K562 (cell line): Measurements from ENCODE around the gene RBMS3. TPM values are rescaled to one million over a fixed set of nuclear protein-coding genes. Genes with fewer than 3 reads are reported as not detected.

Source experiments
- ATAC-seq: fragments of 200-7000 bp; cut with Tn5 transposase; 3 replicates; pipeline ENCODE4 v1.9.1; 2020; ENCODE audit warnings: moderate library complexity
- BruUV-seq: library from RNA; stranded (reverse); fragments of 400-500 nt; replicated peaks from 2 replicates; lab custom pipeline; 2021; lab: Mats Ljungman, UMichigan
- CTCF ChIA-PET: fragments of 300-600 bp; formaldehyde crosslinking; extraction: SDS; loops from one replicate; lab custom pipeline; 2021; ENCODE audit warnings: low intra/inter-chr PET ratio; lab: Yijun Ruan, JAX
- POLR2A ChIA-PET: fragments of 300-600, 350-650 bp; sonication (Branson Sonifier 250); formaldehyde crosslinking; extraction: SDS; loops from one replicate; lab custom pipeline; 2021; ENCODE audit warnings: antibody characterized with exemption, inconsistent platforms; lab: Yijun Ruan, JAX
- DNase-seq, 4 experiments: peaks; one replicate each; pipeline versions ENCODE4 v3.0.0 to v3.0.0-alpha.2; 2011 to 2018; ENCODE audit warnings: low spot score in 3 of 4, mixed read lengths in 3 of 4; ENCODE audit errors: extremely low read depth in 1 of 4
- FAIRE-seq: peaks from 2 replicates; lab custom pipeline; 2011; peaks lifted over from hg19 to GRCh38; lab: Jason Lieb, UNC
- H2AFZ ChIP-seq: 2 replicates; pipeline ENCODE4 v1.6.0; 2011; ENCODE audit warnings: low read depth, low read length, control low read depth, inconsistent platforms
- H3K27ac ChIP-seq: fragments of 200-600 bp; 3 replicates; pipeline ENCODE4 v1.8.0; 2011; ENCODE audit warnings: low read depth, mild to moderate bottlenecking, control low read depth, inconsistent platforms, low read length, moderate library complexity, mixed read lengths; ENCODE audit errors: extremely low read depth
- H3K27me3 ChIP-seq, 2 experiments: fragments of 300-600 bp in 1 of 2; 2 replicates in 1 of 2; 3 replicates in 1 of 2; pipeline versions ENCODE4 v1.6.0 to v1.8.0; 2011; ENCODE audit warnings: inconsistent platforms in 2 of 2, low read length in 2 of 2, mild to moderate bottlenecking in 1 of 2, mixed read lengths in 1 of 2, moderate library complexity in 1 of 2; ENCODE audit not compliant: control insufficient read depth in 2 of 2, insufficient read depth in 2 of 2
- H3K36me3 ChIP-seq: fragments of 300-600 bp; 3 replicates; pipeline ENCODE4 v1.8.0; 2011; ENCODE audit warnings: mild to moderate bottlenecking, low read length, inconsistent platforms; ENCODE audit not compliant: control insufficient read depth, insufficient read depth
- H3K4me1 ChIP-seq, 2 experiments: fragments of 200-600 bp in 1 of 2; replicated peaks in 1 of 2; 2 replicates in 1 of 2; 3 replicates in 1 of 2; pipeline versions ENCODE4 v1.5.1 to v1.8.0; 2011; ENCODE audit warnings: inconsistent platforms in 2 of 2, low read length in 2 of 2, mild to moderate bottlenecking in 1 of 2, mixed read lengths in 1 of 2, moderate library complexity in 1 of 2; ENCODE audit not compliant: control insufficient read depth in 2 of 2, insufficient read depth in 2 of 2
- H3K4me2 ChIP-seq: 2 replicates; pipeline ENCODE4 v1.6.1; 2011; ENCODE audit warnings: low read length, control low read depth, inconsistent platforms, mixed read lengths; ENCODE audit not compliant: insufficient read depth
- H3K4me3 ChIP-seq: fragments of 200-600 bp; sonication (generic), shearing (Covaris generic); 2 replicates; pipeline ENCODE4 v1.5.1; 2016; ENCODE audit warnings: control low read depth, inconsistent platforms
- H3K79me2 ChIP-seq: fragments of 200-600 bp; 3 replicates; pipeline ENCODE4 v1.8.0; 2011; ENCODE audit warnings: low read length, inconsistent platforms; ENCODE audit not compliant: control insufficient read depth, insufficient read depth
- H3K9ac ChIP-seq, 2 experiments: 2 replicates each; pipeline versions ENCODE4 v1.6.0 to v1.6.1; 2011; ENCODE audit warnings: low read depth in 2 of 2, low read length in 2 of 2, control low read depth in 1 of 2, inconsistent platforms in 1 of 2, mild to moderate bottlenecking in 1 of 2, mixed read lengths in 1 of 2; ENCODE audit not compliant: insufficient read depth in 1 of 2
- H3K9me1 ChIP-seq: one replicate; pipeline ENCODE4 v1.6.0; 2011; ENCODE audit warnings: inconsistent platforms, mild to moderate bottlenecking, low read length, moderate library complexity; ENCODE audit not compliant: control insufficient read depth, insufficient read depth
- H3K9me3 ChIP-seq: replicated peaks from 2 replicates; pipeline ENCODE4 v1.5.1; 2011; ENCODE audit warnings: low read depth, low read length, inconsistent platforms; ENCODE audit not compliant: control insufficient read depth, insufficient read depth
- H4K20me1 ChIP-seq: replicated peaks from 2 replicates; pipeline ENCODE4 v1.6.1; 2011; ENCODE audit warnings: low read length, inconsistent platforms, mixed read lengths; ENCODE audit not compliant: control insufficient read depth, insufficient read depth
- CBFB ChIP-seq: sonication (generic); formaldehyde crosslinking; IDR thresholded peaks from 2 replicates; pipeline ENCODE4 v1.4.0; 2020; ENCODE audit warnings: mild to moderate bottlenecking, missing genetic modification reagents
- L3MBTL2 ChIP-seq: fragments of 450-650 bp; IDR thresholded peaks from 2 replicates; pipeline ENCODE4 v1.6.1; 2016; ENCODE audit warnings: mild to moderate bottlenecking, moderate library complexity
- PCBP2 ChIP-seq: fragments of 200-400 bp; formaldehyde crosslinking; IDR thresholded peaks from 2 replicates; pipeline ENCODE4 v1.6.1; 2018; ENCODE audit warnings: low read length, low read depth, mild to moderate bottlenecking, moderate library complexity; ENCODE audit not compliant: poor library complexity, severe bottlenecking
- ZNF282 ChIP-seq: sonication (generic); formaldehyde crosslinking; IDR thresholded peaks from 2 replicates; pipeline ENCODE4 v1.8.1; 2023; ENCODE audit warnings: missing genetic modification reagents
- WGBS: fragments of 100-300 bp; shearing (Covaris generic); methylation state at CpG from one replicate; pipeline ENCODE4 v1.1.6; 2016; ENCODE audit warnings: low coverage, mixed read lengths; ENCODE audit not compliant: insufficient coverage; ENCODE audit errors: missing lambda C conversion rate; 5-methylcytosine and 5-hydroxymethylcytosine counted together
- in situ Hi-C: fragments of 300-500 bp; cut with MboI; formaldehyde crosslinking; loops from 4 replicates; pipeline ENCODE4 v1.15.0; 2018; ENCODE audit warnings: inconsistent platforms, mixed read lengths
- intact Hi-C: fragments of 100-400 bp; cut with micrococcal nuclease; formaldehyde crosslinking; loops from 2 replicates; pipeline ENCODE4 v1.14.2; 2022
- polyA plus RNA-seq, 8 experiments: library from polyadenylated mRNA; depleted of rRNA in 4 of 8; stranded (reverse) in 5 of 8; unstranded in 3 of 8; fragments of >200 nt; fragmentation: Nextera tagmentation in 2 of 8; fragmentation: Illumina TruSeq in 1 of 8; extraction: Ambion mirVana in 2 of 8; extraction: Trizol in 1 of 8; gene quantifications; 2 replicates each; pipeline versions ENCODE4 v1.2.1 to v1.2.3, GENCODE V29; 2011 to 2014; ENCODE audit warnings: inconsistent platforms in 1 of 8, missing spikeins in 1 of 8
- total RNA-seq, 7 experiments: library from RNA; depleted of rRNA in 6 of 7; stranded (reverse); fragments of >200 nt in 6 of 7; fragmentation: Illumina TruSeq in 2 of 7; extraction: Trizol in 2 of 7; gene quantifications; 2 replicates each; pipeline versions ENCODE4 v1.2.1 to v1.2.3, GENCODE V29; 2011 to 2021; ENCODE audit warnings: low replicate concordance in 1 of 7
- TF ChIP-seq, protein P1 (sequence below), 2 experiments: fragments of 150-350 bp in 1 of 2; IDR thresholded peaks; 2 replicates each; pipeline ENCODE4 v1.6.1; 2012 to 2016; ENCODE audit warnings: low read depth in 2 of 2, low read length in 2 of 2, mild to moderate bottlenecking in 1 of 2, moderate library complexity in 1 of 2

RBMS3 gene
- total and polyA plus RNA-seq, 9 of the 15 experiments (the other 6 are each of a cell fraction or from before 2014, with no cell fraction given), result 0.20 TPM; not detected in 8

DNA sequence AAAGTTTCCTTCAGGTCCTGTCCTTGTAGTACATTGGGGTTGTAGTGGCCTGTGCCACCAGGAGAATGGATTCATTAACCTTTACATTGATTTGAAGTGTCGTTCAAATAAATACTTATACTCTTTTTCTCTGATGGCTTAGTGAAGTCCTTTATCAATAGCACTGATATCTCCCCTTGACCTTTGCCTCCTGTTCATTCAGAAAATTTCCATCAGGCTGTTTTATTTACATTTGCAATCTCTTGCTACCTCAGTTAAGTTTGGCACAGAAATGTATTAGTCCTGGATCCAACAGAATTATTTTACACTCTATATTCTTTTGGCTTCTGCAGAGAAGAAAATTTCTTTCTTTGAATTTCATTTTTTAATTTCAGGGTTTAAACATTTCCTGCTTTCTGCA, 497.0 kb downstream of the RBMS3 start:
- H3K9ac ChIP-seq, result no peak overlapping the region
- H2AFZ ChIP-seq, result no peak overlapping the region
- ATAC-seq, result no peak
- no TSS peak for BruUV-seq
- H3K27me3 ChIP-seq, result no peaks in the 10 kb centered on the region
- no peak for DNase-seq
- H3K4me2 ChIP-seq, result no peak overlapping the region
- no peaks in the 10 kb centered on the region for H3K4me1 ChIP-seq
- H4K20me1 ChIP-seq, result no peaks in the 10 kb centered on the region
- WGBS, result 5% methylated on average over 1 of the region's 1 CpG
- intact Hi-C loops (no loop called here), in situ Hi-C loops (no loop called here)
- no peak overlapping the region for H3K4me3 ChIP-seq
- no peaks in the 10 kb centered on the region for H3K9me3 ChIP-seq
- H3K79me2 ChIP-seq, result no peaks in the 10 kb centered on the region
- no peak for FAIRE-seq
- CTCF ChIA-PET, result no interaction called here
- H3K27ac ChIP-seq, result no peak overlapping the region
- no peaks in the 10 kb centered on the region for H3K36me3 ChIP-seq
- H3K9me1 ChIP-seq, result no peaks in the 10 kb centered on the region
- TF ChIP-seq, protein P1, sequence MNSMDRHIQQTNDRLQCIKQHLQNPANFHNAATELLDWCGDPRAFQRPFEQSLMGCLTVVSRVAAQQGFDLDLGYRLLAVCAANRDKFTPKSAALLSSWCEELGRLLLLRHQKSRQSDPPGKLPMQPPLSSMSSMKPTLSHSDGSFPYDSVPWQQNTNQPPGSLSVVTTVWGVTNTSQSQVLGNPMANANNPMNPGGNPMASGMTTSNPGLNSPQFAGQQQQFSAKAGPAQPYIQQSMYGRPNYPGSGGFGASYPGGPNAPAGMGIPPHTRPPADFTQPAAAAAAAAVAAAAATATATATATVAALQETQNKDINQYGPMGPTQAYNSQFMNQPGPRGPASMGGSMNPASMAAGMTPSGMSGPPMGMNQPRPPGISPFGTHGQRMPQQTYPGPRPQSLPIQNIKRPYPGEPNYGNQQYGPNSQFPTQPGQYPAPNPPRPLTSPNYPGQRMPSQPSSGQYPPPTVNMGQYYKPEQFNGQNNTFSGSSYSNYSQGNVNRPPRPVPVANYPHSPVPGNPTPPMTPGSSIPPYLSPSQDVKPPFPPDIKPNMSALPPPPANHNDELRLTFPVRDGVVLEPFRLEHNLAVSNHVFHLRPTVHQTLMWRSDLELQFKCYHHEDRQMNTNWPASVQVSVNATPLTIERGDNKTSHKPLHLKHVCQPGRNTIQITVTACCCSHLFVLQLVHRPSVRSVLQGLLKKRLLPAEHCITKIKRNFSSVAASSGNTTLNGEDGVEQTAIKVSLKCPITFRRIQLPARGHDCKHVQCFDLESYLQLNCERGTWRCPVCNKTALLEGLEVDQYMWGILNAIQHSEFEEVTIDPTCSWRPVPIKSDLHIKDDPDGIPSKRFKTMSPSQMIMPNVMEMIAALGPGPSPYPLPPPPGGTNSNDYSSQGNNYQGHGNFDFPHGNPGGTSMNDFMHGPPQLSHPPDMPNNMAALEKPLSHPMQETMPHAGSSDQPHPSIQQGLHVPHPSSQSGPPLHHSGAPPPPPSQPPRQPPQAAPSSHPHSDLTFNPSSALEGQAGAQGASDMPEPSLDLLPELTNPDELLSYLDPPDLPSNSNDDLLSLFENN (IDR thresholded peaks at IDR 0.05; ENCODE audit: low read depth in 2 of 2, low read length in 2 of 2), result no peak
- TF ChIP-seq CBFB (CRISPR knock-in tag) (no peak), L3MBTL2 (no peak), PCBP2 (no peak), ZNF282 (CRISPR knock-in tag) (no peak)
- POLR2A ChIA-PET, result no interaction called here
